ENCODE measurements around the gene ZBTB42.
A peak's percentile ranks its signal among the peaks of the same experiment; 100 is the strongest.

ZBTB42 gene

GRCh38 chr14:104754213-104754851 lies 46.6 kb upstream of the ZBTB42 start:
- DNase-seq (ENCODE audit: low read depth) = no peak
- H3K4me3 ChIP-seq (ENCODE audit: control insufficient read depth, low read depth, low read length) = peak overlapping the region; percentile 91
- no peak for TF ChIP-seq CTCF (IDR thresholded peaks at IDR 0.05; ENCODE audit: control insufficient read depth, insufficient read depth, low read depth, low read length, missing control alignments)

- DNase-seq (ENCODE audit: low read depth) = no peak
- H3K4me3 ChIP-seq (ENCODE audit: control insufficient read depth, low read depth, low read length) = no peak overlapping the region
- no peak for TF ChIP-seq CTCF (IDR thresholded peaks at IDR 0.05; ENCODE audit: control insufficient read depth, insufficient read depth, low read depth, low read length, missing control alignments)
Measured at GRCh38 chr14:104755621-104756020, 45.3 kb upstream of the ZBTB42 start.

GRCh38 chr14:104756477-104757237 lies 44.2 kb upstream of the ZBTB42 start:
- no peak for TF ChIP-seq CTCF (IDR thresholded peaks at IDR 0.05; ENCODE audit: control insufficient read depth, insufficient read depth, low read depth, low read length, missing control alignments)
- H3K4me3 ChIP-seq (ENCODE audit: control insufficient read depth, low read depth, low read length) = no peak overlapping the region
- DNase-seq (ENCODE audit: low read depth) = no peak

- no peak overlapping the region for H3K4me3 ChIP-seq (ENCODE audit: control insufficient read depth, low read depth, low read length)
- DNase-seq (ENCODE audit: low read depth) = no peak
Measured at GRCh38 chr14:104757238-104757585, 43.7 kb upstream of the ZBTB42 start.

GRCh38 chr14:104757681-104758392 lies 43.1 kb upstream of the ZBTB42 start:
- DNase-seq (ENCODE audit: low read depth) = no peak
- no peak for TF ChIP-seq CTCF (IDR thresholded peaks at IDR 0.05; ENCODE audit: control insufficient read depth, insufficient read depth, low read depth, low read length, missing control alignments)
- no peak overlapping the region for H3K4me3 ChIP-seq (ENCODE audit: control insufficient read depth, low read depth, low read length)

More at GRCh38 chr14:104757238-104757585, 43.7 kb upstream of the ZBTB42 start:
- TF ChIP-seq CTCF (IDR thresholded peaks at IDR 0.05; ENCODE audit: control insufficient read depth, insufficient read depth, low read depth, low read length, missing control alignments) = no peak

GRCh38 chr14:104758981-104759969 lies 41.6 kb upstream of the ZBTB42 start:
- DNase-seq (ENCODE audit: low read depth) = no peak
- no peak for TF ChIP-seq CTCF (IDR thresholded peaks at IDR 0.05; ENCODE audit: control insufficient read depth, insufficient read depth, low read depth, low read length, missing control alignments)
- no peak overlapping the region for H3K4me3 ChIP-seq (ENCODE audit: control insufficient read depth, low read depth, low read length)
